ENCODE measurements around the gene HMGN1. TPM values are rescaled to one million over a fixed set of nuclear protein-coding genes. Genes with fewer than 3 reads are reported as not detected.

HMGN1 gene
- total RNA-seq, 4 donors from 2014 or later: 41.6 to 85.0 (median 57.6) TPM

GRCh38 chr21:39327727-39328126 lies 21.2 kb downstream of the HMGN1 start:
- TF ChIP-seq CTCF (IDR thresholded peaks at IDR 0.05; ENCODE audit: low read depth): no peak

- TF ChIP-seq CTCF (IDR thresholded peaks at IDR 0.05; ENCODE audit: low read depth): no peak
Observed at GRCh38 chr21:39326607-39327307, 22.1 kb downstream of the HMGN1 start.

DNA sequence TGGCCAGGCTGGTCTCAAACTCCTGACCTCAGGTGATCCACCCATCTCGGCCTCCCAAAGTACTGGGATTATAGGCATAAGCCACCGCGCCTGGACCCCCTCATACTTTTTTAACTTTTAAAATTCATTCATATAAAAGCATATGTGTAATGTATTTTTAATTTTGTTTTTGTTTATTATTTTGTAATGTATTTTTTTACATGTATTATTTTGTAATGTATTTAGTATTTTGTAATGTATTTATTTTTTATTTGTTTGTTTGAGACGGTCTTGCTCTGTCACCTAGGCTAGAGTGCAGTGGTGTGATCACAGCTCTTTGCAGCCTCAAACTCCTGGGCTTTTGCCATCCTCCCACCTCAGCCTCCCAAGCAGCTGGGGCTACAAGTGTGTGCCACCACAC lies 23.4 kb downstream of the HMGN1 start:
- no peak for TF ChIP-seq CTCF (IDR thresholded peaks at IDR 0.05; ENCODE audit: low read depth)

DNA sequence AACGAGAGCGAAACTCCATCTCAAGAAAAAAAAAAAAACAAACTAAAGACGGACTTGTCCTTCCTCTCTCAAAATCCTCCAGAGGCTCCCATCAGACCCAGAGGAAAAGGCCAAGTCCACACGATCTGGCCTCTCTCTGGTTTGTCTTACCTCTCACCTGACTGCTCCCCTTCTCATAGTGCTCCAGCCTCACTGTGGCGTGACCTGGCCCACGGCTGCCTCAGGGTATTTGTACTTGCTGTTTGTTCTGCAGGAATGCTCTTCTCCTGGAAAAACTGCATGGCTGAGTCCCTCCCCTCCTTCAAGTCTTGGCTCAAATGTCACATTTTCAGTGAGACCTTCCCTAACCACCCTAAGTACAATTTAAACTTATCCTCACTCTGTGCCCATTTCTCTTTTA lies 27.5 kb downstream of the HMGN1 start:
- no peak for TF ChIP-seq CTCF (IDR thresholded peaks at IDR 0.05; ENCODE audit: low read depth)

DNA sequence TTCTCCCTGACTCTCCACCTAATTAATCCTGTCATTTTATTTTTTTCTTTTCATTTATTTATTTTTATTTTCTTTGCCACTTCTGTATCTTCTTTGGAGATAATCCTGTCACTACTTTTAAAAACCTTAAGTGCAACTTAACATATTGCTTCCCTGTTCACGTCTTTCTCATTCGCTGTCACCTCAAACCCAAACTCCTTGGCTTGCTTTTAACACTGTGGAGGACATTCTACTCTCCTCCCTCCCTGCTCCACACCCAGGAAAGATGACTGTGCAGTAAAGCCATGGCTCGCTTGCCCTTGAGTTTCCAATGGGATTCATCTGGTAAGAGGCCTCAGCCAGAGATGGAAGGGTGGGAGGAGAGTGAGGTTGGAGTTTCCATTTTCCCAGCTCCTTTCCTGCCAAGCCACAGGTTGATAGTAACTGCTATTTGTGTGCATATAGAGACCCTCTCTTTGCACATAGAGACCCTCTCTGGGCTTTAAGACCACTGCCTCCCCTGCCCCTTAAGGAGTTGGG lies 29.0 kb downstream of the HMGN1 start:
- TF ChIP-seq CTCF (IDR thresholded peaks at IDR 0.05; ENCODE audit: low read depth): no peak

DNA sequence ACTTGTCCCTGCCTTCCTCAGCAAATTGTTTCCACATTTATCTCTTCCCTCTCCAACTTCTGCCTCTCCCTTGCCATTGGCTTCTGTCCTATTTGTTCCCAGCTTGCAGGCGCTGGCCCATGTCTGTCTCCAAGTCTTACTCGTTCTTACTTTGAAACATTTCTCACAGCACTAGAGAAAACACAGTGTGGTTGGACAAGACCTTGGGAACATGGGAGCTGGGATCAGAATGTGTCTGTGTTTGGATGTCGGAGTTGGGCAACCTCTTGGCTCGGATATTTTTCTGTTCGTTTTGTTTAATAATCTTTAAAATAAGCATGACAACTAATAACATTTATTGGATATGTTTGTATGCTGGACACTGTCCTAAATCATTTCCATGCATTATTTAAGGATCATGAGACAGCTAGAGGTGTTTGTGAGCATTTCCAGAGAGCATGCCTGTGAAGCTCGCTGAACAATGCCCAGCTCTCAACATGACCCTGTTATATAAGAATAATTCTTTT lies 29.6 kb downstream of the HMGN1 start:
- no peak for TF ChIP-seq CTCF (IDR thresholded peaks at IDR 0.05; ENCODE audit: low read depth)

GRCh38 chr21:39318091-39318959 lies 30.6 kb downstream of the HMGN1 start:
- no peak for TF ChIP-seq CTCF (IDR thresholded peaks at IDR 0.05; ENCODE audit: low read depth)

Measured in subcutaneous adipose tissue (tissue), 4 donors.